ENCODE data around the gene FOXL1. TPM values are rescaled to one million over a fixed set of nuclear protein-coding genes. Genes with fewer than 3 reads are reported as not detected.

The FOXL1 gene
- polyA plus RNA-seq, 1 donor (not counting 4 experiments of a cell fraction or from before 2014, with no cell fraction given) = 0.10 TPM

DNA sequence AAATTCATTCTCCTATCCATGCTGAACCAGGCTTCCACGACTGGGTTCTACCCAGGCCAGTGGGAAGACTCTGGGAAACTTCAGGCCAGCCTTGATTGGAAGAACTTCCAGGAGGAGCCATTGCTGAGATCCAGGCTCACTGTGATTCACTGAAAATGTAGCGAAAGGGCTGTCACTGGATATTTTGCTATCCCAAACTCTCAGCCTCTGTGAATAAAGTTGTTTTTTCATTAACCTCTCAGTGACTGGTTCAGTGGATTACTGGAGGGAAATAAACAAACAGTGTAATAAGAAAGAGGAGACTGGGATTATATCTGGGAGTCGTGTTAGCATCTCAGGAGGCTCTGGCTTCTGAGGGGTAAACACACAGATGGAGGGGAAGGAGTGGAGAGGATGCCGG lies 3.1 kb downstream of the FOXL1 start:
- no peaks in the 10 kb centered on the region for H4K20me1 ChIP-seq (ENCODE audit: control insufficient read depth, extremely low read depth, insufficient read depth, low read length)
- no peaks in the 10 kb centered on the region for H3K36me3 ChIP-seq (ENCODE audit: control insufficient read depth in 2 of 2, extremely low read depth in 1 of 2, insufficient read depth in 2 of 2, low read length in 2 of 2)
- TF ChIP-seq, protein P1, sequence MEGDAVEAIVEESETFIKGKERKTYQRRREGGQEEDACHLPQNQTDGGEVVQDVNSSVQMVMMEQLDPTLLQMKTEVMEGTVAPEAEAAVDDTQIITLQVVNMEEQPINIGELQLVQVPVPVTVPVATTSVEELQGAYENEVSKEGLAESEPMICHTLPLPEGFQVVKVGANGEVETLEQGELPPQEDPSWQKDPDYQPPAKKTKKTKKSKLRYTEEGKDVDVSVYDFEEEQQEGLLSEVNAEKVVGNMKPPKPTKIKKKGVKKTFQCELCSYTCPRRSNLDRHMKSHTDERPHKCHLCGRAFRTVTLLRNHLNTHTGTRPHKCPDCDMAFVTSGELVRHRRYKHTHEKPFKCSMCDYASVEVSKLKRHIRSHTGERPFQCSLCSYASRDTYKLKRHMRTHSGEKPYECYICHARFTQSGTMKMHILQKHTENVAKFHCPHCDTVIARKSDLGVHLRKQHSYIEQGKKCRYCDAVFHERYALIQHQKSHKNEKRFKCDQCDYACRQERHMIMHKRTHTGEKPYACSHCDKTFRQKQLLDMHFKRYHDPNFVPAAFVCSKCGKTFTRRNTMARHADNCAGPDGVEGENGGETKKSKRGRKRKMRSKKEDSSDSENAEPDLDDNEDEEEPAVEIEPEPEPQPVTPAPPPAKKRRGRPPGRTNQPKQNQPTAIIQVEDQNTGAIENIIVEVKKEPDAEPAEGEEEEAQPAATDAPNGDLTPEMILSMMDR (optimal IDR thresholded peaks at IDR 0.05 in 1 of 3, IDR thresholded peaks at IDR 0.05 in 1 of 3, conservative IDR thresholded peaks at IDR 0.05 in 1 of 3; ENCODE audit: extremely low read depth in 1 of 3, insufficient read depth in 2 of 3, low read length in 3 of 3) = no peak
- no peak for TF ChIP-seq EZH2 (IDR thresholded peaks at IDR 0.05; ENCODE audit: low read length)
- no peak overlapping the region for H3K4me3 ChIP-seq (ENCODE audit: control insufficient read depth in 2 of 3, extremely low read depth in 1 of 3, insufficient read depth in 2 of 3, low read depth in 1 of 3, low read length in 3 of 3)
- dilution Hi-C loops (cut with MboI; ENCODE audit: extremely low pct_ligation_motif_present, low sequenced_read_pairs) = no loop called here
- no peaks in the 10 kb centered on the region for H3K79me2 ChIP-seq (ENCODE audit: control insufficient read depth, insufficient read depth, low read length)
- peaks cover 16% of the 10 kb centered on the region for H3K27me3 ChIP-seq (ENCODE audit: control insufficient read depth, extremely low read depth, insufficient read depth, low read length)
- no peak overlapping the region for H3K4me2 ChIP-seq (ENCODE audit: control insufficient read depth, extremely low read depth, insufficient read depth, low read depth, low read length)
- DNase-seq (ENCODE audit: low read depth, low spot score) (no peak), FAIRE-seq (no peak)
- H2AFZ ChIP-seq (ENCODE audit: control insufficient read depth, low read length) = no peak overlapping the region
- H3K9ac ChIP-seq (ENCODE audit: control insufficient read depth, extremely low read depth, insufficient read depth, low read length) = no peak overlapping the region
- no peaks in the 10 kb centered on the region for H3K9me3 ChIP-seq (ENCODE audit: control insufficient read depth, low read depth, low read length)
- H3K27ac ChIP-seq (ENCODE audit: control insufficient read depth, insufficient read depth, low read length) = no peak overlapping the region
- peaks cover 9% of the 10 kb centered on the region for H3K4me1 ChIP-seq (ENCODE audit: control insufficient read depth, extremely low read depth, insufficient read depth, low read length)
- H3K9me1 ChIP-seq (ENCODE audit: control insufficient read depth, extremely low read depth, insufficient read depth, low read length) = no peaks in the 10 kb centered on the region

- H3K4me2 ChIP-seq (ENCODE audit: control insufficient read depth, extremely low read depth, insufficient read depth, low read depth, low read length) = no peak overlapping the region
- H3K4me3 ChIP-seq (ENCODE audit: control insufficient read depth in 2 of 3, extremely low read depth in 1 of 3, insufficient read depth in 2 of 3, low read depth in 1 of 3, low read length in 3 of 3) = no peak overlapping the region
- no peak overlapping the region for H3K27ac ChIP-seq (ENCODE audit: control insufficient read depth, insufficient read depth, low read length)
- no peak overlapping the region for H3K9ac ChIP-seq (ENCODE audit: control insufficient read depth, extremely low read depth, insufficient read depth, low read length)
- no peaks in the 10 kb centered on the region for H3K4me1 ChIP-seq (ENCODE audit: control insufficient read depth, extremely low read depth, insufficient read depth, low read length)
- dilution Hi-C loops (cut with MboI; ENCODE audit: extremely low pct_ligation_motif_present, low sequenced_read_pairs) = no loop called here
- no peaks in the 10 kb centered on the region for H3K36me3 ChIP-seq (ENCODE audit: control insufficient read depth in 2 of 2, extremely low read depth in 1 of 2, insufficient read depth in 2 of 2, low read length in 2 of 2)
- FAIRE-seq (no peak), DNase-seq (ENCODE audit: low read depth, low spot score) (no peak)
- H3K79me2 ChIP-seq (ENCODE audit: control insufficient read depth, insufficient read depth, low read length) = no peaks in the 10 kb centered on the region
- no peak overlapping the region for H2AFZ ChIP-seq (ENCODE audit: control insufficient read depth, low read length)
- H3K9me1 ChIP-seq (ENCODE audit: control insufficient read depth, extremely low read depth, insufficient read depth, low read length) = no peaks in the 10 kb centered on the region
- H3K27me3 ChIP-seq (ENCODE audit: control insufficient read depth, extremely low read depth, insufficient read depth, low read length) = peaks cover 10% of the 10 kb centered on the region
- TF ChIP-seq, protein P1 (optimal IDR thresholded peaks at IDR 0.05 in 1 of 3, IDR thresholded peaks at IDR 0.05 in 1 of 3, conservative IDR thresholded peaks at IDR 0.05 in 1 of 3; ENCODE audit: extremely low read depth in 1 of 3, insufficient read depth in 2 of 3, low read length in 3 of 3) = no peak
- TF ChIP-seq EZH2 (IDR thresholded peaks at IDR 0.05; ENCODE audit: low read length) = no peak
- no peaks in the 10 kb centered on the region for H3K9me3 ChIP-seq (ENCODE audit: control insufficient read depth, low read depth, low read length)
- H4K20me1 ChIP-seq (ENCODE audit: control insufficient read depth, extremely low read depth, insufficient read depth, low read length) = no peaks in the 10 kb centered on the region
Measured at GRCh38 chr16:86584071-86584685, 5.8 kb downstream of the FOXL1 start.

Data from keratinocyte (primary cell).